SU-DHL-6 (cell line): ENCODE results near the gene GRAMD2B.

Experiments
- H2AFZ ChIP-seq: fragments of 200-600 bp; sonication (generic); 2 replicates; pipeline ENCODE4 v1.6.1; 2014; ENCODE audit warnings: low read depth, mild to moderate bottlenecking, moderate library complexity, mixed read lengths, antibody characterized with exemption, low read length; ENCODE audit not compliant: severe bottlenecking
- H3F3A ChIP-seq: fragments of 200-600 bp; shearing (Covaris generic); 2 replicates; pipeline ENCODE4 v1.6.0; 2016; ENCODE audit warnings: antibody characterized with exemption, mild to moderate bottlenecking; ENCODE audit not compliant: insufficient read depth
- H3K27ac ChIP-seq: fragments of 200-600 bp; sonication (generic); 2 replicates; pipeline ENCODE4 v1.5.1; 2016; ENCODE audit warnings: low read depth, mild to moderate bottlenecking, low read length, moderate library complexity, mixed read lengths
- H3K27me3 ChIP-seq: fragments of 200-600 bp; sonication (generic), shearing (Covaris generic); 2 replicates; pipeline ENCODE4 v1.6.0; 2014; ENCODE audit warnings: mild to moderate bottlenecking, low read length
- H3K36me3 ChIP-seq: fragments of 200-600 bp; sonication (generic); 2 replicates; pipeline ENCODE4 v1.6.1; 2014; ENCODE audit warnings: mild to moderate bottlenecking, low read length, mixed read lengths
- H3K4me2 ChIP-seq: fragments of 300-600, 200-600 bp; shearing (Covaris generic), sonication (generic); 2 replicates; pipeline ENCODE4 v1.6.0; 2014; ENCODE audit warnings: low read length, low read depth, mild to moderate bottlenecking; ENCODE audit not compliant: poor library complexity, severe bottlenecking
- H3K4me3 ChIP-seq: fragments of 200-600 bp; sonication (generic); 2 replicates; pipeline ENCODE4 v1.5.1; 2014; ENCODE audit warnings: antibody characterized with exemption, low read length, mild to moderate bottlenecking, mixed read lengths; ENCODE audit not compliant: insufficient read depth, poor library complexity, severe bottlenecking
- H3K79me2 ChIP-seq: fragments of 200-600 bp; sonication (generic); 2 replicates; pipeline ENCODE4 v1.6.1; 2014; ENCODE audit warnings: mild to moderate bottlenecking, low read length, moderate library complexity; ENCODE audit not compliant: insufficient read depth
- H3K9ac ChIP-seq: fragments of 200-600 bp; sonication (generic); 2 replicates; pipeline ENCODE4 v1.7.0; 2014; ENCODE audit warnings: mild to moderate bottlenecking, low read length
- H3K9me2 ChIP-seq: fragments of 200-600 bp; sonication (generic); replicated peaks from 2 replicates; pipeline ENCODE4 v1.6.1; 2014; ENCODE audit warnings: low read length; ENCODE audit not compliant: insufficient read depth
- H3K9me3 ChIP-seq: fragments of 200-600 bp; sonication (generic); 2 replicates; pipeline ENCODE4 v1.6.1; 2014; ENCODE audit warnings: low read length, mixed read lengths; ENCODE audit not compliant: insufficient read depth
- H4K20me1 ChIP-seq: fragments of 200-600 bp; sonication (generic); 2 replicates; pipeline ENCODE4 v1.6.1; 2014; ENCODE audit warnings: low read depth, mild to moderate bottlenecking, antibody characterized with exemption, low read length, moderate library complexity, mixed read lengths
- EZH2phosphoT487 ChIP-seq: fragments of 200-600 bp; sonication (generic), shearing (Covaris generic); conservative IDR thresholded peaks from 2 replicates; pipeline ENCODE4 v1.6.1; 2018; ENCODE audit warnings: mild to moderate bottlenecking, antibody characterized with exemption, low read length, moderate library complexity, mixed read lengths
- TF ChIP-seq, protein P1 (sequence below): fragments of 200-600 bp; sonication (generic); IDR thresholded peaks from one replicate; pipeline ENCODE4 v1.5.1; 2017; ENCODE audit warnings: antibody characterized with exemption, mild to moderate bottlenecking, low read length, moderate library complexity; ENCODE audit not compliant: insufficient read depth, poor library complexity, severe bottlenecking

The GRAMD2B gene

DNA sequence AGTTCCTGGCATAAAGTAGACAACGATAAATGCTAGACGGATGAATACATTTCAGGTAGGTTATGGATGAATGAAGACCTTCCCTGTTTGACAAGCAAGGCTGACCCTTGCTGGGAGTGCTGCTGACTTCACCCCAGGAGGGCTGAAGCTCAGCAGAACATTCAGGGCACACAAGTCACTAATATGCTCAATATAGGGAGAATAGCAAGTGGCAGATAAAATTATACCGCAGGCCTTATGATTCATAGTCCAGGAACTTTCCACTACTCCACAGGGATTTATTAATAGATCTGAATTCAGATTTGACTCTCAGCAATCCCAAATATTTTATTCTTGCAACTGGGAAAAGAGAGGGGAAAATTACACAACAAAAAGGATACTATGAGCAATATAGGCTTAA lies 38.2 kb upstream of the GRAMD2B start:
- H3K9ac ChIP-seq = no peak overlapping the region
- no peak overlapping the region for H2AFZ ChIP-seq
- no peaks in the 10 kb centered on the region for H3F3A ChIP-seq
- no peaks in the 10 kb centered on the region for H4K20me1 ChIP-seq
- no peaks in the 10 kb centered on the region for H3K36me3 ChIP-seq
- H3K9me2 ChIP-seq = no peaks in the 10 kb centered on the region
- H3K4me3 ChIP-seq = no peak overlapping the region
- TF ChIP-seq, protein P1, sequence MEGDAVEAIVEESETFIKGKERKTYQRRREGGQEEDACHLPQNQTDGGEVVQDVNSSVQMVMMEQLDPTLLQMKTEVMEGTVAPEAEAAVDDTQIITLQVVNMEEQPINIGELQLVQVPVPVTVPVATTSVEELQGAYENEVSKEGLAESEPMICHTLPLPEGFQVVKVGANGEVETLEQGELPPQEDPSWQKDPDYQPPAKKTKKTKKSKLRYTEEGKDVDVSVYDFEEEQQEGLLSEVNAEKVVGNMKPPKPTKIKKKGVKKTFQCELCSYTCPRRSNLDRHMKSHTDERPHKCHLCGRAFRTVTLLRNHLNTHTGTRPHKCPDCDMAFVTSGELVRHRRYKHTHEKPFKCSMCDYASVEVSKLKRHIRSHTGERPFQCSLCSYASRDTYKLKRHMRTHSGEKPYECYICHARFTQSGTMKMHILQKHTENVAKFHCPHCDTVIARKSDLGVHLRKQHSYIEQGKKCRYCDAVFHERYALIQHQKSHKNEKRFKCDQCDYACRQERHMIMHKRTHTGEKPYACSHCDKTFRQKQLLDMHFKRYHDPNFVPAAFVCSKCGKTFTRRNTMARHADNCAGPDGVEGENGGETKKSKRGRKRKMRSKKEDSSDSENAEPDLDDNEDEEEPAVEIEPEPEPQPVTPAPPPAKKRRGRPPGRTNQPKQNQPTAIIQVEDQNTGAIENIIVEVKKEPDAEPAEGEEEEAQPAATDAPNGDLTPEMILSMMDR = no peak
- TF ChIP-seq EZH2phosphoT487 = no peak
- no peaks in the 10 kb centered on the region for H3K9me3 ChIP-seq
- H3K27ac ChIP-seq = no peak overlapping the region
- no peaks in the 10 kb centered on the region for H3K27me3 ChIP-seq
- H3K79me2 ChIP-seq = no peaks in the 10 kb centered on the region
- H3K4me2 ChIP-seq = no peak overlapping the region

DNA sequence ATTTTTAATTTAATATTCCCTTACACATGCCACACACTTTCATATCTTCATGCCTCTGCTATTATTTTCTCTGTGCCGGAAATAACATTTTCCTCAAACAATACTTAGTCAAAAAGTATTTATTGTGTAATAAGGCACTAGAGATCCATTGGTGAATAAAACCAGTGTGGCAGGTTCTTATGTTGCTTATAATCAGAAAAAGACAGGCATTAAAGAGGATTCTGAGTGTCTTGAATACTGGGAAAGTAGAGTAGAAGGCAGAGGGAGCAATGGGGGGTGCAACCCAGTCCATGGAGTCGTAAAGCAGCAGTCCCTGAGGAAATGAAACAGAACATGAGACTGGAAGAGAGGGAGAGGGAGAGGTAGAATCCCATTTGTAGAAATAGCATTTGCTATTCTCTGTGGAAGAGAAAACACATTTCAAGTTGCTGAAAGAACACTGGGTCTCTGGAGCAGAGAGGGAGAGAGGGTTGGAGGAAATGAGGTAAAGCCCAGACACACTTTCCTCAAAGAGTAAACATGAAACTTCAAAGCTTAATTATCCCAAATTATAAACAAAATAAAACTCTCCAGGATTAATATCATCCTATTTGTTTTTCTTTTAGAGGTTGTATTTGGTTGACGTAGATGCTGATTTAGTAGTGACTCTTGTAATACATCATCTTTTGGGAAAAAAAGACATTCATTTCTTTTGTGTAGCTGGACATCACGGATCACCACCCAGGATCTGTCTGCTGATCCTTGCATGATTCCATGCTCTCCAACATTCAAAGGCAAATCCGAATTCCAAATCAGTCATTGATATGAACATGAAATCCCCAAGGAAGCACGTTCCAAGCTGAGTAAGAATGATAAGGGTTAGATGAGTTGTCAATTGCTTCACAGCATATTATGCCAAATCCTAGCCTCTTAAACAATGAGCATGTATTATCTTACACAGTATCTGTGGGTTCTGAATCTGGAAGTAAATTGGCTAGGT lies 37.4 kb upstream of the GRAMD2B start:
- Histone ChIP-seq H3K4me2 (no peak overlapping the region), H4K20me1 (no peaks in the 10 kb centered on the region), H3K9me3 (no peaks in the 10 kb centered on the region), H2AFZ (no peak overlapping the region), H3K36me3 (no peaks in the 10 kb centered on the region), H3F3A (no peaks in the 10 kb centered on the region), H3K4me3 (no peak overlapping the region), H3K27ac (no peak overlapping the region), H3K9ac (no peak overlapping the region), H3K27me3 (no peaks in the 10 kb centered on the region), H3K9me2 (no peaks in the 10 kb centered on the region), H3K79me2 (no peaks in the 10 kb centered on the region)
- TF ChIP-seq, protein P1 = no peak
- no peak for TF ChIP-seq EZH2phosphoT487

DNA sequence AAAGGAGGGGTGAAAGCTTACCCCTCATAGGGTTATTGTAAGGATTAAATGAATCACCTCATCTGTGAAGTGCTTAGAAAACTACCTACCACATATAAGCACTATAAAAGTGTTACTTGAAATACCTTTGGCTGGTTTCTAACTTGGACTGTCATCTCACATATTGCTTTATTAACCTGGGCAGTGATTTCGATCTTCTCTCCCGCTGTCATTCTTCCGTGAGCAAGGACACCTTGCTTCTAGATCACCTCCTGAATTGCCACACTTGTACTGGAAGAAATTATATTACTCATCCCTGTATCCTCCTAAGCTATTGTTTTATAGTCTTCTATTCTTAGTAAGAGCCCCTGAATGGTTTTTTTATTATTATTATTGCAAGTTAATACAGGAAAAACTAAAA lies 34.0 kb upstream of the GRAMD2B start:
- no peaks in the 10 kb centered on the region for H4K20me1 ChIP-seq
- H3K4me3 ChIP-seq = no peak overlapping the region
- no peak overlapping the region for H3K27ac ChIP-seq
- no peaks in the 10 kb centered on the region for H3F3A ChIP-seq
- no peaks in the 10 kb centered on the region for H3K36me3 ChIP-seq
- 0 out of 2 replicates have a peak, but pooled peaks cover 3% of the 10 kb centered on the region for H3K9me3 ChIP-seq
- TF ChIP-seq, protein P1 = no peak
- no peak for TF ChIP-seq EZH2phosphoT487
- H3K79me2 ChIP-seq = no peaks in the 10 kb centered on the region
- no peak overlapping the region for H3K4me2 ChIP-seq
- no peak overlapping the region for H3K9ac ChIP-seq
- no peaks in the 10 kb centered on the region for H3K27me3 ChIP-seq
- H3K9me2 ChIP-seq = no peaks in the 10 kb centered on the region
- H2AFZ ChIP-seq = no peak overlapping the region
